HepG2 (cell line): ENCODE results near the gene ATL2. TPM values are rescaled to one million over a fixed set of nuclear protein-coding genes. Genes with fewer than 3 reads are reported as not detected.

Source experiments
- ATF1 ChIP-seq: IDR thresholded peaks from 2 replicates; pipeline ENCODE4 v1.6.1; 2016; ENCODE audit warnings: mild to moderate bottlenecking, control low read depth
- FOXC1 ChIP-seq: sonication (generic); formaldehyde crosslinking; IDR thresholded peaks from 2 replicates; pipeline ENCODE4 v1.8.0; 2022; ENCODE audit warnings: mild to moderate bottlenecking, missing genetic modification reagents, borderline replicate concordance
- GATAD2A ChIP-seq: IDR thresholded peaks from 2 replicates; pipeline ENCODE4 v1.6.1; 2016
- JUNB ChIP-seq: sonication (generic); formaldehyde crosslinking; IDR thresholded peaks from 2 replicates; pipeline ENCODE4 v1.8.0; 2022; ENCODE audit warnings: missing genetic modification reagents, mild to moderate bottlenecking, borderline replicate concordance
- MTA1 ChIP-seq: sonication (generic); formaldehyde crosslinking; IDR thresholded peaks from 2 replicates; pipeline ENCODE4 v1.4.0; 2020; ENCODE audit warnings: missing genetic modification reagents, mild to moderate bottlenecking, borderline replicate concordance
- NKX3-1 ChIP-seq: sonication (generic); formaldehyde crosslinking; IDR thresholded peaks from 2 replicates; pipeline ENCODE4 v1.5.0; 2020; ENCODE audit warnings: missing genetic modification reagents
- SAFB2 ChIP-seq: sonication (generic); formaldehyde crosslinking; IDR thresholded peaks from 2 replicates; pipeline ENCODE4 v1.5.1; 2020; ENCODE audit warnings: missing genetic modification reagents, low read depth, mild to moderate bottlenecking, borderline replicate concordance
- SOX5 ChIP-seq: IDR thresholded peaks from 2 replicates; pipeline ENCODE4 v1.6.1; 2016; ENCODE audit warnings: borderline replicate concordance
- SRF ChIP-seq: IDR thresholded peaks from 2 replicates; pipeline ENCODE4 v1.6.1; 2011; ENCODE audit warnings: mild to moderate bottlenecking, low read depth, low read length, moderate library complexity
- ZFP36L1 ChIP-seq: sonication (generic); formaldehyde crosslinking; IDR thresholded peaks from 2 replicates; pipeline ENCODE4 v1.8.0; 2022; ENCODE audit warnings: mild to moderate bottlenecking, missing genetic modification reagents, moderate library complexity
- ZFX ChIP-seq: sonication (generic); formaldehyde crosslinking; IDR thresholded peaks from 2 replicates; pipeline ENCODE4 v1.4.0; 2020; ENCODE audit warnings: mild to moderate bottlenecking, low read depth, missing genetic modification reagents, moderate library complexity
- ZIK1 ChIP-seq: sonication (generic); formaldehyde crosslinking; IDR thresholded peaks from 2 replicates; pipeline ENCODE4 v1.5.0; 2020; ENCODE audit warnings: mild to moderate bottlenecking, low read depth, missing genetic modification reagents, borderline replicate concordance
- ZNF460 ChIP-seq: sonication (generic); formaldehyde crosslinking; IDR thresholded peaks from 2 replicates; pipeline ENCODE4 v1.5.1; 2020; ENCODE audit warnings: missing genetic modification reagents, mild to moderate bottlenecking, borderline replicate concordance
- ZNF484 ChIP-seq: sonication (generic); formaldehyde crosslinking; IDR thresholded peaks from 2 replicates; pipeline ENCODE4 v1.5.1; 2020; ENCODE audit warnings: mild to moderate bottlenecking, low read depth, missing genetic modification reagents, borderline replicate concordance
- ZNF605 ChIP-seq: sonication (generic); formaldehyde crosslinking; IDR thresholded peaks from 2 replicates; pipeline ENCODE4 v1.8.0; 2022; ENCODE audit warnings: mild to moderate bottlenecking, missing genetic modification reagents
- ZNF687 ChIP-seq: sonication (generic); formaldehyde crosslinking; IDR thresholded peaks from 2 replicates; pipeline ENCODE4 v1.5.1; 2020; ENCODE audit warnings: mild to moderate bottlenecking, missing genetic modification reagents, moderate library complexity
- ZNF720 ChIP-seq: sonication (generic); formaldehyde crosslinking; IDR thresholded peaks from 2 replicates; pipeline ENCODE4 v1.4.0; 2020; ENCODE audit warnings: missing genetic modification reagents
- ZNF891 ChIP-seq: sonication (generic); formaldehyde crosslinking; IDR thresholded peaks from 2 replicates; pipeline ENCODE4 v1.5.0; 2020; ENCODE audit warnings: mild to moderate bottlenecking, missing genetic modification reagents
- polyA plus RNA-seq, 8 experiments: library from polyadenylated mRNA; depleted of rRNA in 3 of 8; stranded (reverse) in 7 of 8; unstranded in 1 of 8; fragments of >200 nt; fragmentation: Illumina TruSeq in 4 of 8; extraction: Trizol in 4 of 8; gene quantifications; 2 replicates each; pipeline versions ENCODE4 v1.2.1 to v1.2.3, GENCODE V29; 2011 to 2016; ENCODE audit warnings: low read depth in 4 of 8, missing spikeins in 1 of 8, mixed read lengths in 1 of 8; ENCODE audit not compliant: insufficient read depth in 1 of 8
- total RNA-seq, 5 experiments: library from RNA; depleted of rRNA; stranded (reverse); fragments of >200 nt; fragmentation: Illumina TruSeq; extraction: Trizol; gene quantifications; 2 replicates each; pipeline ENCODE4 v1.2.3, GENCODE V29; 2016; ENCODE audit warnings: low read depth in 1 of 5
- TF ChIP-seq, protein P1 (sequence below): sonication (generic); formaldehyde crosslinking; IDR thresholded peaks from 2 replicates; pipeline ENCODE4 v1.4.0; 2020; ENCODE audit warnings: mild to moderate bottlenecking, low read depth, missing genetic modification reagents
- TF ChIP-seq, protein P2 (sequence below), 2 experiments: sonication (generic) in 1 of 2; formaldehyde crosslinking in 1 of 2; IDR thresholded peaks; 2 replicates each; pipeline versions ENCODE4 v1.4.0 to v1.6.1; 2018 to 2020; ENCODE audit warnings: missing genetic modification reagents in 2 of 2, borderline replicate concordance in 1 of 2, low read depth in 1 of 2, mild to moderate bottlenecking in 1 of 2, missing biosample characterization in 1 of 2
- TF ChIP-seq, protein P3 (sequence below): sonication (generic); formaldehyde crosslinking; IDR thresholded peaks from 2 replicates; pipeline ENCODE4 v1.8.1; 2023; ENCODE audit warnings: mild to moderate bottlenecking, moderate library complexity, missing genetic modification reagents

Gene ATL2
- total and polyA plus RNA-seq, 2 of the 13 experiments (the other 11 are each of a cell fraction or from before 2014, with no cell fraction given) = 56.5 to 119 TPM

DNA sequence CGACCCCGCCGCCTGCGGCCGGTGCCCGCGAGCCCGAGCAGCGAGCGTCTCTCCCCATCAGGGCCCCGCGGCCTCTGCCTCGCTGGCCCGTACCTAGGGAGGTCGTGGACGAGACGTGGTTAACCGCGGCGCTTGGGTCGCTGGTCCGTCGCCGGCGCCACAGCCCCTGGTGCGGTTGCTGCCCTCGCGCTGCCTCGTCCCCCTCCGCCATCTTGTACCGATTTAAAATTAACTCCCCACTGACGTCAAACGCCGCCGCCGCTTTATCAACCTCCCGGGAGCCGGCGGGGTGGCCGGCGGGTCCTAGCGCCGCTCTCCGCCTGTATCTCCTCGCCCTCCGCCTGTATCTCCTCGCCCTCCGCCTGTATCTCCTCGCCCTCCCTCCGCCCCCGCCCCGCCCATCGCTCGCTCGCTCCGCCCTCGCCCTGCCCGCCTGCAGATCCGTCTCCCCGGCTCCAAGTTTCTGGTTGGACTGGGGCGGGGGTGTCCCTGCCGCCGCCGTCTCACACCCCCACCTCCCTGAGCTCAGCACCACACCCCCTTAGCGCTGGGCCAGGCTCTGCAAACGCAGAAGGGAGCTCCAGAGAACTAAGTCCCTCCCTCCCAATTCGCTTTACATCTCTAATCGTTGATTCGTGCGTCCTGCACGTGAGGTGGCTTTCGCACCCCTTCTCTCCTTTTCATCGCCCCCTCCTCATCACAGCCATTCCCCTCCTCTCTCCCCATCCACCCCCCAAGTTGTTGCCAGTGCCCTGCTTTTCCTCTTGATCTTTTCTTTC, at the start of gene ATL2 (continued):
- peak; percentile 74 for TF ChIP-seq ZNF687 (CRISPR knock-in tag)
- TF ChIP-seq GATAD2A (CRISPR knock-in tag) = peak; percentile 68; the same call in 1 of the 2 replicates
- no peak for TF ChIP-seq JUNB (CRISPR knock-in tag)
- no peak; the same call in 1 of the 2 replicates for TF ChIP-seq ZNF460 (CRISPR knock-in tag)
- no peak for TF ChIP-seq ZNF891 (CRISPR knock-in tag)
- no peak; the same call in 1 of the 2 replicates for TF ChIP-seq ZNF605 (CRISPR knock-in tag)
- TF ChIP-seq SOX5 (CRISPR knock-in tag) = peak; percentile 32; the same call in 1 of the 2 replicates
- no peak for TF ChIP-seq ZFP36L1
- TF ChIP-seq SRF = peak; percentile 48; the same call in 1 of the 2 replicates
- no peak for TF ChIP-seq NKX3-1 (CRISPR knock-in tag)
- no peak for TF ChIP-seq SAFB2 (CRISPR knock-in tag)
- no peak for TF ChIP-seq ZNF720 (CRISPR knock-in tag)
- TF ChIP-seq, protein P1, sequence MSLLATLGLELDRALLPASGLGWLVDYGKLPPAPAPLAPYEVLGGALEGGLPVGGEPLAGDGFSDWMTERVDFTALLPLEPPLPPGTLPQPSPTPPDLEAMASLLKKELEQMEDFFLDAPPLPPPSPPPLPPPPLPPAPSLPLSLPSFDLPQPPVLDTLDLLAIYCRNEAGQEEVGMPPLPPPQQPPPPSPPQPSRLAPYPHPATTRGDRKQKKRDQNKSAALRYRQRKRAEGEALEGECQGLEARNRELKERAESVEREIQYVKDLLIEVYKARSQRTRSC (CRISPR knock-in tag) = 0 out of 2 replicates have a peak, but pooled peaks have one; percentile 52
- TF ChIP-seq ZNF484 = 0 out of 2 replicates have a peak, but pooled peaks have one; percentile 47
- 0 out of 2 replicates have a peak, but pooled peaks have one; percentile 63 for TF ChIP-seq MTA1 (CRISPR knock-in tag)
- peak; percentile 69; the same call in 1 of the 2 replicates for TF ChIP-seq ZIK1 (CRISPR knock-in tag)
- peak; percentile 87 for TF ChIP-seq ATF1
- TF ChIP-seq, protein P2, sequence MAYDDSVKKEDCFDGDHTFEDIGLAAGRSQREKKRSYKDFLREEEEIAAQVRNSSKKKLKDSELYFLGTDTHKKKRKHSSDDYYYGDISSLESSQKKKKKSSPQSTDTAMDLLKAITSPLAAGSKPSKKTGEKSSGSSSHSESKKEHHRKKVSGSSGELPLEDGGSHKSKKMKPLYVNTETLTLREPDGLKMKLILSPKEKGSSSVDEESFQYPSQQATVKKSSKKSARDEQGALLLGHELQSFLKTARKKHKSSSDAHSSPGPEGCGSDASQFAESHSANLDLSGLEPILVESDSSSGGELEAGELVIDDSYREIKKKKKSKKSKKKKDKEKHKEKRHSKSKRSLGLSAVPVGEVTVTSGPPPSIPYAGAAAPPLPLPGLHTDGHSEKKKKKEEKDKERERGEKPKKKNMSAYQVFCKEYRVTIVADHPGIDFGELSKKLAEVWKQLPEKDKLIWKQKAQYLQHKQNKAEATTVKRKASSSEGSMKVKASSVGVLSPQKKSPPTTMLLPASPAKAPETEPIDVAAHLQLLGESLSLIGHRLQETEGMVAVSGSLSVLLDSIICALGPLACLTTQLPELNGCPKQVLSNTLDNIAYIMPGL (CRISPR knock-in tag; IDR thresholded peaks at IDR 0.05; ENCODE audit: borderline replicate concordance in 1 of 2, low read depth in 1 of 2) = peak; percentile 48 to 49; a peak in 3 of 4 replicates
- TF ChIP-seq, protein P3, sequence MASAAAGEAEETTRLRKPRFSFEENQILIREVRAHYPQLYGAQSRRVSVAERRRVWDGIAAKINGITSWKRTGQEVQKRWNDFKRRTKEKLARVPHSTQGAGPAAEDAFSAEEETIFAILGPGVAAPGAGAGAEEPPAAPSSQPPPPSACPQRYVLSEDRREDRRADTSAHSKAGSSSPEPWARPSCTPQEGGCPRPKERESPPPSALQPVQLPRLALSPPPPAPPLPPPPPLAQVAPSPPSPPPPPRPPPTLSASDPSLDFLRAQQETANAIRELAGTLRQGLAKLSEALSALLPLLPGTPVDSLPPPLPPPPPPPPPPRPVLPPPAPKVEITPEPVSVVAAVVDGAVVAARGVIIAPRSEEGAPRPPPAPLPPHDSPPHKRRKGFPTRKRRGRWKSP (CRISPR knock-in tag) = no peak
- TF ChIP-seq ZFX = peak; percentile 76; the same call in 1 of the 2 replicates
- peak; percentile 58; the same call in 1 of the 2 replicates for TF ChIP-seq FOXC1
